ENCODE results near the gene DCAF7.

- TF ChIP-seq LEF1 (IDR thresholded peaks at IDR 0.05; ENCODE audit: borderline replicate concordance) (no peak), TARDBP (IDR thresholded peaks at IDR 0.05) (no peak), FOXM1 (IDR thresholded peaks at IDR 0.05; ENCODE audit: borderline replicate concordance) (no peak), ZNF384 (IDR thresholded peaks at IDR 0.05) (no peak), BHLHE40 (IDR thresholded peaks at IDR 0.05; ENCODE audit: borderline replicate concordance) (no peak), L3MBTL2 (conservative IDR thresholded peaks at IDR 0.05) (no peak), SP1 (IDR thresholded peaks at IDR 0.05) (no peak), ARNT (IDR thresholded peaks at IDR 0.05) (no peak), NFRKB (IDR thresholded peaks at IDR 0.05) (no peak), PKNOX1 (IDR thresholded peaks at IDR 0.05) (no peak), SUZ12 (IDR thresholded peaks at IDR 0.05) (no peak), ELF4 (IDR thresholded peaks at IDR 0.05) (no peak), HDGF (IDR thresholded peaks at IDR 0.05; ENCODE audit: borderline replicate concordance) (no peak), CTBP1 (IDR thresholded peaks at IDR 0.05; ENCODE audit: borderline replicate concordance) (no peak)
Measured at GRCh38 chr17:63555500-63556156, 5.4 kb downstream of the DCAF7 start.
